K562 (cell line): Measurements from ENCODE around the gene C1orf116. TPM values are rescaled to one million over a fixed set of nuclear protein-coding genes. Genes with fewer than 3 reads are reported as not detected.

Source experiments
- ATAC-seq: fragments of 200-7000 bp; cut with Tn5 transposase; 3 replicates; pipeline ENCODE4 v1.9.1; 2020; ENCODE audit warnings: moderate library complexity
- BruUV-seq: library from RNA; stranded (reverse); fragments of 400-500 nt; replicated peaks from 2 replicates; lab custom pipeline; 2021; lab: Mats Ljungman, UMichigan
- CTCF ChIA-PET: fragments of 300-600 bp; formaldehyde crosslinking; extraction: SDS; loops from one replicate; lab custom pipeline; 2021; ENCODE audit warnings: low intra/inter-chr PET ratio; lab: Yijun Ruan, JAX
- POLR2A ChIA-PET: fragments of 300-600, 350-650 bp; sonication (Branson Sonifier 250); formaldehyde crosslinking; extraction: SDS; loops from one replicate; lab custom pipeline; 2021; ENCODE audit warnings: antibody characterized with exemption, inconsistent platforms; lab: Yijun Ruan, JAX
- DNase-seq, 4 experiments: peaks; one replicate each; pipeline versions ENCODE4 v3.0.0 to v3.0.0-alpha.2; 2011 to 2018; ENCODE audit warnings: low spot score in 3 of 4, mixed read lengths in 3 of 4; ENCODE audit errors: extremely low read depth in 1 of 4
- FAIRE-seq: peaks from 2 replicates; lab custom pipeline; 2011; peaks lifted over from hg19 to GRCh38; lab: Jason Lieb, UNC
- H2AFZ ChIP-seq: 2 replicates; pipeline ENCODE4 v1.6.0; 2011; ENCODE audit warnings: low read depth, low read length, control low read depth, inconsistent platforms
- H3K27ac ChIP-seq: fragments of 200-600 bp; 3 replicates; pipeline ENCODE4 v1.8.0; 2011; ENCODE audit warnings: low read depth, mild to moderate bottlenecking, control low read depth, inconsistent platforms, low read length, moderate library complexity, mixed read lengths; ENCODE audit errors: extremely low read depth
- H3K27me3 ChIP-seq, 2 experiments: fragments of 300-600 bp in 1 of 2; 2 replicates in 1 of 2; 3 replicates in 1 of 2; pipeline versions ENCODE4 v1.6.0 to v1.8.0; 2011; ENCODE audit warnings: inconsistent platforms in 2 of 2, low read length in 2 of 2, mild to moderate bottlenecking in 1 of 2, mixed read lengths in 1 of 2, moderate library complexity in 1 of 2; ENCODE audit not compliant: control insufficient read depth in 2 of 2, insufficient read depth in 2 of 2
- H3K36me3 ChIP-seq: fragments of 300-600 bp; 3 replicates; pipeline ENCODE4 v1.8.0; 2011; ENCODE audit warnings: mild to moderate bottlenecking, low read length, inconsistent platforms; ENCODE audit not compliant: control insufficient read depth, insufficient read depth
- H3K4me1 ChIP-seq, 2 experiments: fragments of 200-600 bp in 1 of 2; replicated peaks in 1 of 2; 2 replicates in 1 of 2; 3 replicates in 1 of 2; pipeline versions ENCODE4 v1.5.1 to v1.8.0; 2011; ENCODE audit warnings: inconsistent platforms in 2 of 2, low read length in 2 of 2, mild to moderate bottlenecking in 1 of 2, mixed read lengths in 1 of 2, moderate library complexity in 1 of 2; ENCODE audit not compliant: control insufficient read depth in 2 of 2, insufficient read depth in 2 of 2
- H3K4me2 ChIP-seq: 2 replicates; pipeline ENCODE4 v1.6.1; 2011; ENCODE audit warnings: low read length, control low read depth, inconsistent platforms, mixed read lengths; ENCODE audit not compliant: insufficient read depth
- H3K4me3 ChIP-seq: fragments of 200-600 bp; sonication (generic), shearing (Covaris generic); 2 replicates; pipeline ENCODE4 v1.5.1; 2016; ENCODE audit warnings: control low read depth, inconsistent platforms
- H3K79me2 ChIP-seq: fragments of 200-600 bp; 3 replicates; pipeline ENCODE4 v1.8.0; 2011; ENCODE audit warnings: low read length, inconsistent platforms; ENCODE audit not compliant: control insufficient read depth, insufficient read depth
- H3K9ac ChIP-seq, 2 experiments: 2 replicates each; pipeline versions ENCODE4 v1.6.0 to v1.6.1; 2011; ENCODE audit warnings: low read depth in 2 of 2, low read length in 2 of 2, control low read depth in 1 of 2, inconsistent platforms in 1 of 2, mild to moderate bottlenecking in 1 of 2, mixed read lengths in 1 of 2; ENCODE audit not compliant: insufficient read depth in 1 of 2
- H3K9me1 ChIP-seq: one replicate; pipeline ENCODE4 v1.6.0; 2011; ENCODE audit warnings: inconsistent platforms, mild to moderate bottlenecking, low read length, moderate library complexity; ENCODE audit not compliant: control insufficient read depth, insufficient read depth
- H3K9me3 ChIP-seq: replicated peaks from 2 replicates; pipeline ENCODE4 v1.5.1; 2011; ENCODE audit warnings: low read depth, low read length, inconsistent platforms; ENCODE audit not compliant: control insufficient read depth, insufficient read depth
- H4K20me1 ChIP-seq: replicated peaks from 2 replicates; pipeline ENCODE4 v1.6.1; 2011; ENCODE audit warnings: low read length, inconsistent platforms, mixed read lengths; ENCODE audit not compliant: control insufficient read depth, insufficient read depth
- CEBPB ChIP-seq: fragments of 450-650 bp; IDR thresholded peaks from 2 replicates; pipeline ENCODE4 v1.6.1; 2016; ENCODE audit warnings: missing genetic modification characterization, missing compliant biosample characterization
- DNMT1 ChIP-seq: fragments of 450-650 bp; IDR thresholded peaks from 2 replicates; pipeline ENCODE4 v1.6.1; 2016; ENCODE audit warnings: antibody characterized with exemption, mild to moderate bottlenecking
- IFI16 ChIP-seq: fragments of 250-450 bp; sonication (Bioruptor Pico); IDR thresholded peaks from 2 replicates; pipeline ENCODE4 v2.1.2; 2022; ENCODE audit warnings: mild to moderate bottlenecking, inconsistent platforms
- LARP7 ChIP-seq: fragments of 450-650 bp; IDR thresholded peaks from 2 replicates; pipeline ENCODE4 v1.6.1; 2016
- NR2F6 ChIP-seq: fragments of 450-650 bp; formaldehyde crosslinking; IDR thresholded peaks from 2 replicates; pipeline ENCODE4 v1.4.0; 2020; ENCODE audit warnings: mild to moderate bottlenecking
- RFX5 ChIP-seq: IDR thresholded peaks from 2 replicates; pipeline ENCODE4 v1.6.1; 2011; ENCODE audit warnings: low read depth, mild to moderate bottlenecking, improper control_type of control experiment, low read length
- TAL1 ChIP-seq: fragments of 450-650 bp; IDR thresholded peaks from 2 replicates; pipeline ENCODE4 v1.6.1; 2016; ENCODE audit warnings: mild to moderate bottlenecking
- ZNF3 ChIP-seq: fragments of 250-450 bp; sonication (Bioruptor Pico); IDR thresholded peaks from 2 replicates; pipeline ENCODE4 v1.5.0; 2021; ENCODE audit warnings: mild to moderate bottlenecking, moderate library complexity
- ZNF324 ChIP-seq: fragments of 250-450 bp; sonication (Bioruptor Pico); IDR thresholded peaks from 2 replicates; pipeline ENCODE4 v1.4.0; 2020; ENCODE audit warnings: mild to moderate bottlenecking
- ZNF354B ChIP-seq: fragments of 250-450 bp; sonication (Bioruptor Pico); IDR thresholded peaks from 2 replicates; pipeline ENCODE4 v1.4.0; 2020
- WGBS: fragments of 100-300 bp; shearing (Covaris generic); methylation state at CpG from one replicate; pipeline ENCODE4 v1.1.6; 2016; ENCODE audit warnings: low coverage, mixed read lengths; ENCODE audit not compliant: insufficient coverage; ENCODE audit errors: missing lambda C conversion rate; 5-methylcytosine and 5-hydroxymethylcytosine counted together
- in situ Hi-C: fragments of 300-500 bp; cut with MboI; formaldehyde crosslinking; loops from 4 replicates; pipeline ENCODE4 v1.15.0; 2018; ENCODE audit warnings: inconsistent platforms, mixed read lengths
- intact Hi-C: fragments of 100-400 bp; cut with micrococcal nuclease; formaldehyde crosslinking; loops from 2 replicates; pipeline ENCODE4 v1.14.2; 2022
- polyA plus RNA-seq, 8 experiments: library from polyadenylated mRNA; depleted of rRNA in 4 of 8; stranded (reverse) in 5 of 8; unstranded in 3 of 8; fragments of >200 nt; fragmentation: Nextera tagmentation in 2 of 8; fragmentation: Illumina TruSeq in 1 of 8; extraction: Ambion mirVana in 2 of 8; extraction: Trizol in 1 of 8; gene quantifications; 2 replicates each; pipeline versions ENCODE4 v1.2.1 to v1.2.3, GENCODE V29; 2011 to 2014; ENCODE audit warnings: inconsistent platforms in 1 of 8, missing spikeins in 1 of 8
- total RNA-seq, 7 experiments: library from RNA; depleted of rRNA in 6 of 7; stranded (reverse); fragments of >200 nt in 6 of 7; fragmentation: Illumina TruSeq in 2 of 7; extraction: Trizol in 2 of 7; gene quantifications; 2 replicates each; pipeline versions ENCODE4 v1.2.1 to v1.2.3, GENCODE V29; 2011 to 2021; ENCODE audit warnings: low replicate concordance in 1 of 7
- TF ChIP-seq, protein P1 (sequence below): fragments of 450-650 bp; IDR thresholded peaks from 2 replicates; pipeline ENCODE4 v1.7.0; 2016; ENCODE audit warnings: borderline replicate concordance
- TF ChIP-seq, protein P2 (sequence below): fragments of 450-650 bp; conservative IDR thresholded peaks from 2 replicates; pipeline ENCODE4 v1.6.1; 2016; ENCODE audit warnings: missing genetic modification characterization, low read depth, mild to moderate bottlenecking, control low read depth, missing compliant biosample characterization
- TF ChIP-seq, protein P3 (sequence below): sonication (generic); formaldehyde crosslinking; IDR thresholded peaks from 2 replicates; pipeline ENCODE4 v1.8.1; 2023; ENCODE audit warnings: mild to moderate bottlenecking, missing genetic modification reagents
- TF ChIP-seq, protein P4 (sequence below): fragments of 200-800 bp; sonication (Bioruptor generic); IDR thresholded peaks from 2 replicates; pipeline ENCODE4 v1.6.1; 2017; ENCODE audit warnings: missing genetic modification characterization, missing compliant biosample characterization

Gene C1orf116
- total and polyA plus RNA-seq, 9 of the 15 experiments (the other 6 are each of a cell fraction or from before 2014, with no cell fraction given), result 0.62 to 3.0 (median 0.95) TPM

DNA sequence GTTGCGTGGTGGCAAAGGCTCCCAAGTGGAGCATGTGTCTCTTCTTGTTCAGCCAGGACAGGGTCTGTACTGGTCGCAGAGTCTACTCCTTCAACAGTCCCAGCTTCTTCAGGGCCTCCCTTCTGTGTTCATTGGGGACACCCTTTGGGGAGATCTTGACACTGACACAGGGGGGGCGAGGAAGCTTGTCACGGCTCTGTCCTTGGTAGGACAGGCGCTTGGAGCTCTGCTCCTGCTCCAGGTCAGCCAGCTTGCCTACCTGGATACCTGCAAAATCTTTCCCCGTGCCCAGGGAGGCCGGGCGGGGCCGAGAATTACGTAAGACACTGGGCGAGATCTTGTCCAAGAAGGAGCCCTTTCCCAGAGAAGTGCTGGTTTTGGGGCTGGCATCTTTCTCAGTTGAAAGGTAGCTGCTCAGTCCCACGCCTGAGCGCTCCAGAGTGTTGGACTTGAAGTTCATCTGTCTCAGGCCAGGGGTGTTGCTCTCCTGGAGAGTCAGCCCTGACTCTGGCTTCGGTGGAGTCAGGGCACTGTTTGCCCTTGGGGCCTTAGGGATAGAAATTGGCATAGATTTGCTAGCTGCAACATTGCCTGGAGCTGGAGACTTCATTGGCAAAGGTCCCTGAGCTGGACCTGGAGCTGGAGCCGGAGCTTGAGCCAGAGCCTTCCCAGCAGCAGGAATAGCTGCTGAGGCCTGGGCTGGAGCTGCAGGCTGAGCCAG, 10.5 kb downstream of the C1orf116 start:
- in situ Hi-C loops, result no loop called here
- POLR2A ChIA-PET, result interaction anchor here (0.9 to 8.6 kb wide), 6 partner anchors 10 to 386 kb away, joined by 4 to 97 read pairs (median 22); partner anchors contain the start of genes C1orf116, DYRK3, PFKFB2 and YOD1
- CTCF ChIA-PET, result no interaction called here
- no peak for ATAC-seq
- peaks cover 7% of the 10 kb centered on the region; the same call in 2 of the 3 replicates for H3K36me3 ChIP-seq
- peaks cover 16% of the 10 kb centered on the region; the same call in 2 of the 3 replicates for H3K79me2 ChIP-seq
- H3K9ac ChIP-seq, result peak overlapping the region; percentile 55 to 66
- H3K4me1 ChIP-seq, result peaks cover 65 to 93% of the 10 kb centered on the region in 2 experiments
- H3K27me3 ChIP-seq, result no peaks in the 10 kb centered on the region
- intact Hi-C loops, result loop anchor here (2.0 to 5.0 kb wide), 3 partner anchors 55 to 725 kb away; partner anchors contain the start of gene CD55
- no peak for FAIRE-seq
- peak overlapping the region; percentile 71 for H3K4me2 ChIP-seq
- H3K9me3 ChIP-seq, result no peaks in the 10 kb centered on the region
- H2AFZ ChIP-seq, result peak overlapping the region; percentile 67
- no TSS peak for BruUV-seq
- no peak overlapping the region for H3K4me3 ChIP-seq
- H4K20me1 ChIP-seq, result no peaks in the 10 kb centered on the region
- H3K27ac ChIP-seq, result peak overlapping the region; percentile 87
- WGBS, result 71% methylated on average over 15 of the region's 15 CpGs
- H3K9me1 ChIP-seq, result peaks cover 8% of the 10 kb centered on the region
- DNase-seq, result no peak
- TF ChIP-seq, protein P1, sequence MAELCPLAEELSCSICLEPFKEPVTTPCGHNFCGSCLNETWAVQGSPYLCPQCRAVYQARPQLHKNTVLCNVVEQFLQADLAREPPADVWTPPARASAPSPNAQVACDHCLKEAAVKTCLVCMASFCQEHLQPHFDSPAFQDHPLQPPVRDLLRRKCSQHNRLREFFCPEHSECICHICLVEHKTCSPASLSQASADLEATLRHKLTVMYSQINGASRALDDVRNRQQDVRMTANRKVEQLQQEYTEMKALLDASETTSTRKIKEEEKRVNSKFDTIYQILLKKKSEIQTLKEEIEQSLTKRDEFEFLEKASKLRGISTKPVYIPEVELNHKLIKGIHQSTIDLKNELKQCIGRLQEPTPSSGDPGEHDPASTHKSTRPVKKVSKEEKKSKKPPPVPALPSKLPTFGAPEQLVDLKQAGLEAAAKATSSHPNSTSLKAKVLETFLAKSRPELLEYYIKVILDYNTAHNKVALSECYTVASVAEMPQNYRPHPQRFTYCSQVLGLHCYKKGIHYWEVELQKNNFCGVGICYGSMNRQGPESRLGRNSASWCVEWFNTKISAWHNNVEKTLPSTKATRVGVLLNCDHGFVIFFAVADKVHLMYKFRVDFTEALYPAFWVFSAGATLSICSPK, result no peak
- no peak for TF ChIP-seq ZNF354B (CRISPR knock-in tag)
- TF ChIP-seq RFX5, result no peak
- TF ChIP-seq CEBPB (tag), result peak; percentile 78
- no peak for TF ChIP-seq LARP7
- TF ChIP-seq, protein P2, sequence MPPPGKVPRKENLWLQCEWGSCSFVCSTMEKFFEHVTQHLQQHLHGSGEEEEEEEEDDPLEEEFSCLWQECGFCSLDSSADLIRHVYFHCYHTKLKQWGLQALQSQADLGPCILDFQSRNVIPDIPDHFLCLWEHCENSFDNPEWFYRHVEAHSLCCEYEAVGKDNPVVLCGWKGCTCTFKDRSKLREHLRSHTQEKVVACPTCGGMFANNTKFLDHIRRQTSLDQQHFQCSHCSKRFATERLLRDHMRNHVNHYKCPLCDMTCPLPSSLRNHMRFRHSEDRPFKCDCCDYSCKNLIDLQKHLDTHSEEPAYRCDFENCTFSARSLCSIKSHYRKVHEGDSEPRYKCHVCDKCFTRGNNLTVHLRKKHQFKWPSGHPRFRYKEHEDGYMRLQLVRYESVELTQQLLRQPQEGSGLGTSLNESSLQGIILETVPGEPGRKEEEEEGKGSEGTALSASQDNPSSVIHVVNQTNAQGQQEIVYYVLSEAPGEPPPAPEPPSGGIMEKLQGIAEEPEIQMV, result no peak
- TF ChIP-seq ZNF324 (CRISPR knock-in tag), result peak; percentile 18; the same call in 1 of the 2 replicates
- TF ChIP-seq NR2F6 (CRISPR knock-in tag), result 0 out of 2 replicates have a peak, but pooled peaks have one; percentile 11
- TF ChIP-seq ZNF3 (CRISPR knock-in tag), result no peak
- no peak for TF ChIP-seq DNMT1
- peak; percentile 66; the same call in 1 of the 2 replicates for TF ChIP-seq IFI16 (CRISPR knock-in tag)
- no peak for TF ChIP-seq TAL1
- TF ChIP-seq, protein P3, sequence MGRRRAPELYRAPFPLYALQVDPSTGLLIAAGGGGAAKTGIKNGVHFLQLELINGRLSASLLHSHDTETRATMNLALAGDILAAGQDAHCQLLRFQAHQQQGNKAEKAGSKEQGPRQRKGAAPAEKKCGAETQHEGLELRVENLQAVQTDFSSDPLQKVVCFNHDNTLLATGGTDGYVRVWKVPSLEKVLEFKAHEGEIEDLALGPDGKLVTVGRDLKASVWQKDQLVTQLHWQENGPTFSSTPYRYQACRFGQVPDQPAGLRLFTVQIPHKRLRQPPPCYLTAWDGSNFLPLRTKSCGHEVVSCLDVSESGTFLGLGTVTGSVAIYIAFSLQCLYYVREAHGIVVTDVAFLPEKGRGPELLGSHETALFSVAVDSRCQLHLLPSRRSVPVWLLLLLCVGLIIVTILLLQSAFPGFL (CRISPR knock-in tag), result no peak
- TF ChIP-seq, protein P4, sequence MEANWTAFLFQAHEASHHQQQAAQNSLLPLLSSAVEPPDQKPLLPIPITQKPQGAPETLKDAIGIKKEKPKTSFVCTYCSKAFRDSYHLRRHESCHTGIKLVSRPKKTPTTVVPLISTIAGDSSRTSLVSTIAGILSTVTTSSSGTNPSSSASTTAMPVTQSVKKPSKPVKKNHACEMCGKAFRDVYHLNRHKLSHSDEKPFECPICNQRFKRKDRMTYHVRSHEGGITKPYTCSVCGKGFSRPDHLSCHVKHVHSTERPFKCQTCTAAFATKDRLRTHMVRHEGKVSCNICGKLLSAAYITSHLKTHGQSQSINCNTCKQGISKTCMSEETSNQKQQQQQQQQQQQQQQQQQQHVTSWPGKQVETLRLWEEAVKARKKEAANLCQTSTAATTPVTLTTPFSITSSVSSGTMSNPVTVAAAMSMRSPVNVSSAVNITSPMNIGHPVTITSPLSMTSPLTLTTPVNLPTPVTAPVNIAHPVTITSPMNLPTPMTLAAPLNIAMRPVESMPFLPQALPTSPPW, result peak; percentile 6; the same call in 1 of the 2 replicates
